Endothelial cell of coronary artery (primary cell): ENCODE results near the gene TRIM54. TPM values are rescaled to one million over a fixed set of nuclear protein-coding genes. Genes with fewer than 3 reads are reported as not detected.

Experiments
- total RNA-seq: library from RNA; depleted of rRNA; stranded (reverse); fragments of >200 nt; gene quantifications from 2 replicates; pipeline ENCODE4 v1.2.3, GENCODE V29; 2014

The TRIM54 gene
- not detected in 2 replicates for total RNA-seq

DNA sequence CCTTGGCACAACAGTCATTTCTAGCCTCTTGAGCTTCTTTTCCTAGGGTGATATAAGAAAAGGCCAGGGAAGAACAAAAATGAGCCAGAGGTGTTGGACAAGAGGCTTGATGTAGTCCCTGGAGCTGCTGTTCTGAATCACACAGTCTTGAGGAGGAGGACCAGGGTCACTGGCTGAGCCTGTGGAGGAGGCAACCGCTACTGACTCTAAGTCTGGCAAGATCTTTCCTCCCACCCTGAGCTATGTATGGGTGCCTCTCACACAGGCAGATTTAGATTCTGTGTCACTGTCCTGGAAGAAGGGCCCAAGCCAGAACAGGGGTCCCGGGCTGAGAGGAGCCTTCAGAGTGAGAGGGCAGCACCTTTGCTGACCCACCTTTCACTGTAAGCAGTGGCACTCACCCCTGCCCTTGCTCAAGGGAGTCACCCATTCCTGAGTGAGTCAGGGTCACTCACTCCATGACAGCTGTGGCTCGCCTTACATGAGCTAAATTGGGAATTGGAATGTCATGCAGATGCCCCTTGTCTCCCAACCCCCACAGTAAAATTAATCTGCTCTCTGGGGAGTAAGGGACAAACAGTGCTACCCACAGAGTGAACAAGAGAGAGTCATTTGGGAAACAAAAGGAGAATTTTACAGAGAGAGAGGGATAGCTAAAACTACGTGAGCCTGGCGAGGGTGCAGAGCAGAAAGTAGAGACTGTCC lies at the start of gene TRIM54:
Gene TRIM54, plus strand, starts transcription at position 575 of the 705 bp plus-strand sequence. CDS start 303 bp downstream, outside the sequence.

GRCh38 chr2:27262379-27263286 lies 19.6 kb upstream of the TRIM54 start, which contains the start of gene SLC30A3:
SLC30A3 (minus strand) TSS chr2:27263047; CDS start chr2:27262906, 141 bp downstream.

DNA sequence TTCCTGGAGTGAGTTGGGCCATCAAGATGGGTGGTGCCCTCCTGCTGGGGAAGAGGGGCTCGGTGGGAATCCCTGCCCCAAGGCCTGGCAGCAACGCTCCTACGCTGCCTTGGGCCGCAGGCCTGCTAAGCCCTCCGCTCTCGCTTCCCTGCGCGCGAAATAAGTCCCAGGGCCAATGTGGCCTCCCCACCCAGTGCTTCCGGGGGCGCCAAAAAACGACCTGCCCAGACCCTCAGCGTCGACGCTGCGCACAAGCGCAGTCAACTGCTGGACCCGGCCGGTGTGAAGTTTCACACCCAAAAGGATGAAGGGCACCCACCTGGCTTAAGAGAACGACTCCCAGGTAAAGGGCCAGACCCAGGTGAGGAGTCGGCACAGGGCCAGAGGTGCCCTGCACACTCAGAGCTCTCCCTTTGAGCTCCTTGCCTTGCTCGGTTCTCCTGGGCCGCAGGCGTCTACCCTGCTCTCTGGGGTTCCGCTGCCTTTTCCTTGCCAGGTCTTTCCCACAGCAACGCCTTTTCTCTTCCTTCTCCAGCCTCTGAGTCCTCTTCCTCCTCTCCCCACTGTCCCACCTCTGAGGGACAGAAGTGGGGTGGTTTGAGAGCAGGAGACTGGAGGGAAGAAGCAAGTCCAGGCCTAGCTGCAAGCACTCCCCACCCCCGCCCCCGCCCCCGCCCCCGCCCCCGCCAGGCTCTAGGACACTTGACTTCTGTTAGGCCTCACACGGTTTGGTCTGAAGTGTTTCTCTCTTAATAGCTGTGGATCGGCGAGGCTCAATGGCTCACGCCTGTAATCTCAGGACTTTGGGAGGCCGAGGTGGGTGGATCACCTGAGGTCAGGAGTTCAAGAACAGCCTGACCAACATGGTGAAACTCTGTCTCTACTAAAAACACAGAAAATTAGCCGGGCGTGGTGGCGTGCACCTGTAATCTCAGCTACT lies 6.7 kb upstream of the TRIM54 start, which contains the start of gene DNAJC5G:
Gene DNAJC5G, plus strand, starts transcription at position 223 of the 940 bp plus-strand sequence. CDS start 1,296 bp downstream, outside the sequence.

DNA sequence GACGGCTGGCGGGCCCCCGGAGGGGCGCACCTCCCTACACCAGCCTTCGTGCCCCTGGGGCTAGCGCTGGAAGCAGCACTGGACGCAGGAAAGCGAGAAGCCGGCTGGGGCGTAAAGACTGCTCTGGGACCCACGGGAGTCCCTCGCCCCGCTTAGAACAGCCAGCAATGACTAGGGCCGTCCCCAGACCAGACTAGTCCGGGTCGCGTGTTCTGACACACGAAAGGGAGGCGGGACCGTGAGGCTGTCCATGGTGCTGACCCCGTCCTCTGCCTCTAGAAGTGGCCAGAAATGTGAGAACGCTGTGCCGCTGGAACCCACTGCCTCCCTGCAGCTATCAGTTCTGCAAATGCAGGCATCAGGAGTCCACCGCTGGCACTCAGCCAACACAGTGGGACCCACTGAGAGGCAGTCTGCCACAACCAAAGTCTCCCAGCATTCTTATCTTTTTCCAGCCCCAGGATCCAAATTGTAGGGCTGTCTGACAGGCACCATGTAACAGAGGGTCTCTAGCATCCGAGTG lies 26.2 kb downstream of the TRIM54 start, which contains the start of gene UCN:
Gene UCN, minus strand, starts transcription at position 87 of the 523 bp plus-strand sequence. CDS start 550 bp downstream, outside the sequence.

GRCh38 chr2:27322766-27323595 lies 40.8 kb downstream of the TRIM54 start, which contains the start of gene MPV17:
MPV17 (minus strand) TSS chr2:27323097; CDS start chr2:27322517, 580 bp downstream.

DNA sequence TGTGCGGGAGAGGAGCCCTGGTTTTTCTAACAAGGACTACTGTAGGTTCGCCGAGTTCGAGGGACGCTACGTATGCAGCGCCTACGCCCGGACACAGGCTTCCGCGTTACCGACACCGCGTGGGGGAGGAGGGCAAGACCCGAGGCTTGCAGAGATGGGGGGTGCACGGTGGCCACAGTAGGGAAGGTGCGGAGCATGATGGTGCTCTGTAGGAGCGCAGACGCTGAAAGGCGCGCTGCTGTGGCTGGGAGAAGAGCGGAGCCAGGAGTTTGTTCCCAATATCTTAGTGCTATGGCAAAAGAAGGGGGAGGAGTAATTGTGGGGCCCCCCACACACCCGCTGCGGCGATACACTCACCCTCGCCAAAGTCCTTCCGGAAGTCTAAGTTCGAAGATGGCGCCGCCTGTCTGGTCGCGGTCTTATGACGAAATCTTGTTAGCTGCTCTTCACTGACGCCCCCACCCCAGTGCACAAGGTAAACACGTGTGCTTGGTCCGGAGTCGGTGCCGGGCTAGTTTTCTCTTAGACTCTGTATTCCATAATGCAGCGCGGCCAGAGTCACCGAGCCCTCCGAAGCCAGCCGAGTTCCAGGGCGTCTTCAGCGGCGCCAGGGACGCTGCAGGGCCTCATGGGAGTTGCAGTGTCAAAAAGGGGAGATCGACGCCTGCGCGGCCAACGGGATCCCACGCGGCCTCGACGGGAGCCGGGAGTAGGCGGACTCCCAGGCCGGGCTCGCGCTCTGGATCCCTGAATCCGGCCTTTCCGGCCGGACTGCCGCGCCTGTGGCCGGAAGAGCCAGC lies 74.4 kb downstream of the TRIM54 start, which contains the start of gene GTF3C2:
Gene GTF3C2, minus strand, starts transcription at position 383 of the 800 bp plus-strand sequence. CDS start 13,210 bp downstream, outside the sequence.

Other genes starting within 250 kb of the TRIM54 start
- 18.4 and 27.4 TPM in 2 replicates for gene TMEM214, start 249.5 kb upstream of the TRIM54 start, total RNA-seq
- gene AGBL5, start 230.8 kb upstream of the TRIM54 start, total RNA-seq, result 12.3 and 17.1 TPM in 2 replicates
- gene OST4, start 210.8 kb upstream of the TRIM54 start, total RNA-seq, result 410 and 546 TPM in 2 replicates
- gene EMILIN1, start 203.8 kb upstream of the TRIM54 start, total RNA-seq, result 0.90 and 11.1 TPM in 2 replicates
- gene KHK, start 195.7 kb upstream of the TRIM54 start, total RNA-seq, result 1.2 and 2.0 TPM in 2 replicates
- 1.2 and 4.3 TPM in 2 replicates for gene CGREF1, start 163.3 kb upstream of the TRIM54 start, total RNA-seq
- under 0.01 TPM in 1 of 2 replicates, not detected in the other for gene ABHD1, start 158.6 kb upstream of the TRIM54 start, total RNA-seq
- gene PREB, start 147.8 kb upstream of the TRIM54 start, total RNA-seq, result 44.8 and 50.9 TPM in 2 replicates
- not detected in 2 replicates for gene PRR30, start 143.0 kb upstream of the TRIM54 start, total RNA-seq
- not detected in 2 replicates for gene TCF23, start 133.4 kb upstream of the TRIM54 start, total RNA-seq
- 94.9 and 128 TPM in 2 replicates for gene ATRAID, start 70.4 kb upstream of the TRIM54 start, total RNA-seq
- 19.7 and 27.9 TPM in 2 replicates for gene SLC5A6, start 70.2 kb upstream of the TRIM54 start, total RNA-seq
- 46.6 and 50.3 TPM in 2 replicates for gene CAD, start 65.1 kb upstream of the TRIM54 start, total RNA-seq
- gene SLC30A3, start 19.4 kb upstream of the TRIM54 start, total RNA-seq, result not detected in 2 replicates
- not detected in 2 replicates for gene DNAJC5G, start 7.0 kb upstream of the TRIM54 start, total RNA-seq
- 0.09 and 0.19 TPM in 2 replicates for gene UCN, start 26.0 kb downstream of the TRIM54 start, total RNA-seq
- 28.9 and 40.7 TPM in 2 replicates for gene MPV17, start 40.7 kb downstream of the TRIM54 start, total RNA-seq
- 23.6 and 23.8 TPM in 2 replicates for gene GTF3C2, start 74.3 kb downstream of the TRIM54 start, total RNA-seq
- gene EIF2B4, start 87.9 kb downstream of the TRIM54 start, total RNA-seq, result 38.6 and 38.8 TPM in 2 replicates
- 106 and 114 TPM in 2 replicates for gene SNX17, start 88.2 kb downstream of the TRIM54 start, total RNA-seq
- 6.2 and 7.6 TPM in 2 replicates for gene ZNF513, start 98.3 kb downstream of the TRIM54 start, total RNA-seq
- 139 and 157 TPM in 2 replicates for gene PPM1G, start 127.2 kb downstream of the TRIM54 start, total RNA-seq
- 107 and 112 TPM in 2 replicates for gene NRBP1, start 146.2 kb downstream of the TRIM54 start, total RNA-seq
- gene KRTCAP3, start 160.0 kb downstream of the TRIM54 start, total RNA-seq, result not detected in 2 replicates
- gene IFT172, start 207.3 kb downstream of the TRIM54 start, total RNA-seq, result 26.2 and 28.0 TPM in 2 replicates
- 30.1 and 31.8 TPM in 2 replicates for gene FNDC4, start 212.8 kb downstream of the TRIM54 start, total RNA-seq
- 6.7 and 9.3 TPM in 2 replicates for gene GCKR, start 214.4 kb downstream of the TRIM54 start, total RNA-seq